IMR-90 (cell line): ENCODE results near the gene SAMSN1. TPM values are rescaled to one million over a fixed set of nuclear protein-coding genes. Genes with fewer than 3 reads are reported as not detected.

ENCODE experiments used
- ATAC-seq: fragments of 200-7000 bp; cut with Tn5 transposase; 2 replicates; pipeline ENCODE4 v1.9.1; 2020; ENCODE audit warnings: low read depth, mild to moderate bottlenecking, moderate library complexity
- BruUV-seq: library from RNA; stranded (reverse); fragments of 400-500 nt; replicated peaks from 2 replicates; lab custom pipeline; 2021; lab: Mats Ljungman, UMichigan
- CTCF ChIA-PET: fragments of 300-600 bp; formaldehyde crosslinking; extraction: SDS; loops from one replicate; lab custom pipeline; 2021; ENCODE audit warnings: antibody characterized with exemption; lab: Yijun Ruan, JAX
- POLR2A ChIA-PET: fragments of 300-600 bp; sonication (Branson Sonifier 250); formaldehyde crosslinking; loops from one replicate; lab custom pipeline; 2022; ENCODE audit warnings: antibody characterized with exemption; ENCODE audit not compliant: unreplicated experiment; lab: Charles Lee
- DNase-seq: peaks from one replicate; pipeline ENCODE4 v3.0.0; 2013
- H2AFZ ChIP-seq: replicated peaks from 2 replicates; pipeline ENCODE3; 2013; ENCODE audit warnings: low read length, mild to moderate bottlenecking; ENCODE audit not compliant: poor library complexity
- H2AK5ac ChIP-seq: 2 replicates; pipeline ENCODE4 v1.6.1; 2013; ENCODE audit warnings: low read depth, low read length, inconsistent platforms
- H2AK9ac ChIP-seq: replicated peaks from 2 replicates; pipeline ENCODE3; 2013; ENCODE audit warnings: mild to moderate bottlenecking, low read depth, low read length, moderate library complexity; ENCODE audit not compliant: poor library complexity
- H2BK120ac ChIP-seq: 2 replicates; pipeline ENCODE4 v1.6.1; 2013; ENCODE audit warnings: low read depth, low read length, inconsistent platforms
- H2BK15ac ChIP-seq: 3 replicates; pipeline ENCODE4 v1.6.1; 2013; ENCODE audit warnings: low read depth, low read length, inconsistent platforms
- H2BK20ac ChIP-seq: 2 replicates; pipeline ENCODE4 v1.6.1; 2013; ENCODE audit warnings: low read depth, mild to moderate bottlenecking, inconsistent platforms, low read length, moderate library complexity
- H2BK5ac ChIP-seq: 2 replicates; pipeline ENCODE4 v1.6.1; 2013; ENCODE audit warnings: mild to moderate bottlenecking, low read depth, low read length, inconsistent platforms; ENCODE audit not compliant: poor library complexity, severe bottlenecking
- H3K14ac ChIP-seq: replicated peaks from 2 replicates; pipeline ENCODE4 v1.6.1; 2013; ENCODE audit warnings: low read depth, low read length, inconsistent platforms
- H3K18ac ChIP-seq: 2 replicates; pipeline ENCODE4 v1.6.1; 2013; ENCODE audit warnings: low read depth, low read length, control low read depth
- H3K23ac ChIP-seq: 2 replicates; pipeline ENCODE4 v1.6.1; 2013; ENCODE audit warnings: low read depth, low read length, inconsistent platforms
- H3K27ac ChIP-seq: 2 replicates; pipeline ENCODE4 v1.5.1; 2013; ENCODE audit warnings: mild to moderate bottlenecking, control low read depth, low read length; ENCODE audit not compliant: insufficient read depth
- H3K27me3 ChIP-seq: 2 replicates; pipeline ENCODE4 v1.6.1; 2013; ENCODE audit warnings: low read length; ENCODE audit not compliant: control insufficient read depth, insufficient read depth
- H3K36me3 ChIP-seq: 2 replicates; pipeline ENCODE4 v1.6.1; 2013; ENCODE audit warnings: low read length, mixed read lengths; ENCODE audit not compliant: control insufficient read depth, insufficient read depth
- H3K4ac ChIP-seq: 2 replicates; pipeline ENCODE4 v1.6.1; 2013; ENCODE audit warnings: low read depth, low read length, inconsistent platforms
- H3K4me1 ChIP-seq: 2 replicates; pipeline ENCODE4 v1.6.1; 2013; ENCODE audit warnings: low read length, mixed read lengths; ENCODE audit not compliant: control insufficient read depth, insufficient read depth
- H3K4me2 ChIP-seq: 2 replicates; pipeline ENCODE4 v1.6.1; 2013; ENCODE audit warnings: low read depth, mild to moderate bottlenecking, control low read depth, low read length, moderate library complexity
- H3K4me3 ChIP-seq: 2 replicates; pipeline ENCODE4 v1.5.1; 2013; ENCODE audit warnings: low read depth, mild to moderate bottlenecking, control low read depth, low read length, moderate library complexity; ENCODE audit not compliant: insufficient read depth
- H3K56ac ChIP-seq: 2 replicates; pipeline ENCODE4 v1.6.1; 2013; ENCODE audit warnings: low read length, inconsistent platforms; ENCODE audit not compliant: insufficient read depth; ENCODE audit errors: extremely low read depth
- H3K79me1 ChIP-seq, 2 experiments: 2 replicates each; pipeline ENCODE4 v1.6.1; 2013; ENCODE audit warnings: low read length in 2 of 2, inconsistent platforms in 1 of 2, low read depth in 1 of 2
- H3K9ac ChIP-seq: 2 replicates; pipeline ENCODE4 v1.6.1; 2013; ENCODE audit warnings: low read depth, low read length, control low read depth
- H3K9me1 ChIP-seq: 2 replicates; pipeline ENCODE4 v1.6.1; 2013; ENCODE audit warnings: low read length, inconsistent platforms; ENCODE audit not compliant: insufficient read depth
- H3K9me3 ChIP-seq: 2 replicates; pipeline ENCODE4 v1.6.1; 2013; ENCODE audit warnings: low read length; ENCODE audit not compliant: control insufficient read depth, insufficient read depth
- H4K20me1 ChIP-seq: 2 replicates; pipeline ENCODE4 v1.6.1; 2013; ENCODE audit warnings: low read length, inconsistent platforms; ENCODE audit not compliant: insufficient read depth
- H4K5ac ChIP-seq: 2 replicates; pipeline ENCODE4 v1.6.1; 2013; ENCODE audit warnings: mild to moderate bottlenecking, low read depth, low read length, control low read depth
- H4K8ac ChIP-seq, 2 experiments: 2 replicates each; pipeline ENCODE4 v1.6.1; 2013; ENCODE audit warnings: low read depth in 2 of 2, low read length in 2 of 2, control low read depth in 1 of 2, inconsistent platforms in 1 of 2
- H4K91ac ChIP-seq: 2 replicates; pipeline ENCODE4 v1.6.1; 2013; ENCODE audit warnings: low read depth, low read length, inconsistent platforms; ENCODE audit not compliant: insufficient read depth
- BHLHE40 ChIP-seq: fragments of 150-350 bp; IDR thresholded peaks from 2 replicates; pipeline ENCODE4 v1.6.1; 2016; ENCODE audit warnings: mild to moderate bottlenecking, low read depth, low read length
- CEBPB ChIP-seq: IDR thresholded peaks from 2 replicates; pipeline ENCODE4 v1.6.1; 2012; ENCODE audit warnings: low read depth, low read length, improper control_type of control experiment
- CHD1 ChIP-seq: IDR thresholded peaks from 2 replicates; pipeline ENCODE4 v1.6.1; 2012; ENCODE audit warnings: low read depth, low read length, improper control_type of control experiment
- ELK1 ChIP-seq: fragments of 150-350 bp; IDR thresholded peaks from 2 replicates; pipeline ENCODE4 v1.6.1; 2016; ENCODE audit warnings: low read depth, mild to moderate bottlenecking, low read length, moderate library complexity, borderline replicate concordance
- FOS ChIP-seq: fragments of 150-350 bp; IDR thresholded peaks from 2 replicates; pipeline ENCODE4 v1.6.1; 2016; ENCODE audit warnings: low read depth, low read length
- MAFK ChIP-seq: IDR thresholded peaks from 2 replicates; pipeline ENCODE4 v1.6.1; 2012; ENCODE audit warnings: low read depth, low read length, improper control_type of control experiment
- MXI1 ChIP-seq: IDR thresholded peaks from 2 replicates; pipeline ENCODE4 v1.6.1; 2012; ENCODE audit warnings: low read depth, mild to moderate bottlenecking, low read length, moderate library complexity, borderline replicate concordance
- NFE2L2 ChIP-seq: fragments of 150-350 bp; IDR thresholded peaks from 2 replicates; pipeline ENCODE4 v1.6.1; 2016; ENCODE audit warnings: low read depth, mild to moderate bottlenecking, low read length
- POLR2A ChIP-seq: IDR thresholded peaks from 2 replicates; pipeline ENCODE4 v1.6.1; 2012; ENCODE audit warnings: mild to moderate bottlenecking, low read depth, low read length
- RAD21 ChIP-seq: IDR thresholded peaks from 2 replicates; pipeline ENCODE4 v1.6.1; 2012; ENCODE audit warnings: low read length, improper control_type of control experiment
- RCOR1 ChIP-seq: IDR thresholded peaks from 2 replicates; pipeline ENCODE4 v1.6.1; 2012; ENCODE audit warnings: mild to moderate bottlenecking, low read length, improper control_type of control experiment; ENCODE audit not compliant: insufficient replicate concordance
- RFX5 ChIP-seq: IDR thresholded peaks from 2 replicates; pipeline ENCODE4 v1.8.0; 2012; ENCODE audit warnings: low read depth, mild to moderate bottlenecking, low read length, moderate library complexity
- SMC3 ChIP-seq: fragments of 150-350 bp; IDR thresholded peaks from 2 replicates; pipeline ENCODE4 v1.6.1; 2016; ENCODE audit warnings: low read depth, mild to moderate bottlenecking, antibody characterized with exemption, low read length, moderate library complexity
- WGBS, 2 experiments: methylation state at CpG; one replicate each; pipeline versions ENCODE4 v1.1.5 to v1.1.7; 2013; ENCODE audit warnings: missing lambda C conversion rate in 2 of 2; ENCODE audit not compliant: insufficient read length in 1 of 2; ENCODE audit errors: extremely low coverage in 2 of 2; 5-methylcytosine and 5-hydroxymethylcytosine counted together
- dilution Hi-C: fragments of 300-500 bp; cut with HindIII; formaldehyde crosslinking; loops from one replicate; pipeline ENCODE4 v1.14.3; 2018; ENCODE audit warnings: low sequenced_read_pairs; ENCODE audit not compliant: unreplicated experiment
- in situ Hi-C: fragments of 300-500 bp; cut with MboI; formaldehyde crosslinking; loops from 3 replicates; pipeline ENCODE4 v1.14.3; 2019; ENCODE audit warnings: low sequenced_read_pairs, inconsistent platforms, mixed read lengths
- intact Hi-C: fragments of 100-400 bp; cut with micrococcal nuclease; formaldehyde crosslinking; loops from 2 replicates; pipeline ENCODE4 v1.10.0; 2022
- polyA plus RNA-seq, 3 experiments: library from polyadenylated mRNA; depleted of rRNA; stranded (reverse); fragments of >200 nt; gene quantifications; 2 replicates each; pipeline ENCODE4 v1.2.3, GENCODE V29; 2012; ENCODE audit warnings: low replicate concordance in 1 of 3
- total RNA-seq: library from RNA; depleted of rRNA; stranded (reverse); fragments of >200 nt; gene quantifications from 2 replicates; pipeline ENCODE4 v1.2.3, GENCODE V29; 2012
- TF ChIP-seq, protein P1 (sequence below): fragments of 150-350 bp; IDR thresholded peaks from 2 replicates; pipeline ENCODE4 v1.6.1; 2017; ENCODE audit warnings: mild to moderate bottlenecking, antibody characterized with exemption, low read length, low read depth
- TF ChIP-seq, protein P2 (sequence below): conservative IDR thresholded peaks from 2 replicates; pipeline ENCODE4 v1.5.1; 2012; ENCODE audit warnings: mild to moderate bottlenecking, low read depth, low read length, improper control_type of control experiment

The SAMSN1 gene
- total and polyA plus RNA-seq, 2 of the 4 experiments (the other 2 are of a cell fraction) = not detected

GRCh38 chr21:14551741-14552140, 5.6 kb upstream of the SAMSN1 start:
- Histone ChIP-seq H2BK15ac (no peak overlapping the region), H3K36me3 (no peaks in the 10 kb centered on the region), H3K9me3 (no peaks in the 10 kb centered on the region), H2BK20ac (no peak overlapping the region), H3K56ac (no peak overlapping the region), H3K79me1 (no peaks in the 10 kb centered on the region), H3K9ac (no peak overlapping the region), H3K18ac (no peak overlapping the region), H3K4ac (no peak overlapping the region), H3K27ac (no peak overlapping the region), H3K4me1 (no peaks in the 10 kb centered on the region), H2AK9ac (no peak overlapping the region), H2AFZ (no peak overlapping the region), H3K4me2 (no peak overlapping the region), H2BK5ac (no peak overlapping the region), H2AK5ac (no peak overlapping the region), H2BK120ac (no peak overlapping the region), H4K20me1 (no peaks in the 10 kb centered on the region), H3K27me3 (no peaks in the 10 kb centered on the region), H4K5ac (no peak overlapping the region), H3K14ac (no peak overlapping the region), H4K91ac (no peak overlapping the region), H3K4me3 (no peak overlapping the region), H4K8ac (no peak overlapping the region), H3K9me1 (no peaks in the 10 kb centered on the region), H3K23ac (no peak overlapping the region)
- in situ Hi-C loops (no loop called here), dilution Hi-C loops (no loop called here), intact Hi-C loops (no loop called here)
- DNase-seq = no peak
- CTCF ChIA-PET = no interaction called here
- no TSS peak for BruUV-seq
- no CpG with 5 or more reads among the region's 2 CpGs for WGBS, 2 experiments
- no peak for TF ChIP-seq CEBPB
- no peak for TF ChIP-seq POLR2A
- TF ChIP-seq RAD21 = no peak
- TF ChIP-seq CHD1 = no peak
- TF ChIP-seq NFE2L2 = no peak
- no peak for TF ChIP-seq MXI1
- no peak for TF ChIP-seq BHLHE40
- no peak for TF ChIP-seq RCOR1
- TF ChIP-seq FOS = no peak
- TF ChIP-seq RFX5 = no peak
- no peak for TF ChIP-seq MAFK
- TF ChIP-seq, protein P1, sequence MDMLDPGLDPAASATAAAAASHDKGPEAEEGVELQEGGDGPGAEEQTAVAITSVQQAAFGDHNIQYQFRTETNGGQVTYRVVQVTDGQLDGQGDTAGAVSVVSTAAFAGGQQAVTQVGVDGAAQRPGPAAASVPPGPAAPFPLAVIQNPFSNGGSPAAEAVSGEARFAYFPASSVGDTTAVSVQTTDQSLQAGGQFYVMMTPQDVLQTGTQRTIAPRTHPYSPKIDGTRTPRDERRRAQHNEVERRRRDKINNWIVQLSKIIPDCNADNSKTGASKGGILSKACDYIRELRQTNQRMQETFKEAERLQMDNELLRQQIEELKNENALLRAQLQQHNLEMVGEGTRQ = no peak
- TF ChIP-seq SMC3 = no peak
- TF ChIP-seq, protein P2, sequence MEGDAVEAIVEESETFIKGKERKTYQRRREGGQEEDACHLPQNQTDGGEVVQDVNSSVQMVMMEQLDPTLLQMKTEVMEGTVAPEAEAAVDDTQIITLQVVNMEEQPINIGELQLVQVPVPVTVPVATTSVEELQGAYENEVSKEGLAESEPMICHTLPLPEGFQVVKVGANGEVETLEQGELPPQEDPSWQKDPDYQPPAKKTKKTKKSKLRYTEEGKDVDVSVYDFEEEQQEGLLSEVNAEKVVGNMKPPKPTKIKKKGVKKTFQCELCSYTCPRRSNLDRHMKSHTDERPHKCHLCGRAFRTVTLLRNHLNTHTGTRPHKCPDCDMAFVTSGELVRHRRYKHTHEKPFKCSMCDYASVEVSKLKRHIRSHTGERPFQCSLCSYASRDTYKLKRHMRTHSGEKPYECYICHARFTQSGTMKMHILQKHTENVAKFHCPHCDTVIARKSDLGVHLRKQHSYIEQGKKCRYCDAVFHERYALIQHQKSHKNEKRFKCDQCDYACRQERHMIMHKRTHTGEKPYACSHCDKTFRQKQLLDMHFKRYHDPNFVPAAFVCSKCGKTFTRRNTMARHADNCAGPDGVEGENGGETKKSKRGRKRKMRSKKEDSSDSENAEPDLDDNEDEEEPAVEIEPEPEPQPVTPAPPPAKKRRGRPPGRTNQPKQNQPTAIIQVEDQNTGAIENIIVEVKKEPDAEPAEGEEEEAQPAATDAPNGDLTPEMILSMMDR = no peak
- TF ChIP-seq ELK1 = no peak
- POLR2A ChIA-PET = no interaction called here
- no peak for ATAC-seq
